ENCODE results near the gene SLC7A8.

SLC7A8 gene

GRCh38 chr14:23094666-23095195 lies 88.7 kb downstream of the SLC7A8 start, which contains the start of gene ACIN1:
TSS of gene ACIN1 (minus strand) at chr14:23095136. CDS start at chr14:23095112, 24 bp downstream.
- peak; percentile 46 to 66 (median 52) for DNase-seq (ENCODE audit: low read depth in 3 of 3)

GRCh38 chr14:23093991-23094665 lies 89.3 kb downstream of the SLC7A8 start:
- DNase-seq (ENCODE audit: low read depth in 3 of 3) = no peak

DNA sequence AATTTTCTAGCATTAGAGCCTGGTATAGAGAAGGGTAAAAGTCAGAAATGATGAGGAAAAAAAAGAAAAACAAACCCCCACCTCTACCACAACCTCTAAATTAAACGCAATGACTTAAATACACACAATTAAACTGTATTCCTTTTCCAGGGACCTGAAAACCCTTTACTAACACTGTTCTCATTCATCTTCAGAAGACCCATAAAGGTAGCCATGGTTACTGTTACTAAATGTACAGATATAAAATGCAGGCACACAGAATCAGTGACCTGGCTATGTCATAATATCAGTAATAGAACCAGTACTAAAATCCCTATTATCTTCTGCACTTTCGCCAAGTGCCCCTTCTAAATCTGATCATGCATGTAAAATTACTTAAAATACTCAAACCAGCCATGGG lies 89.9 kb downstream of the SLC7A8 start:
- DNase-seq (ENCODE audit: low read depth in 3 of 3) = no peak

DNA sequence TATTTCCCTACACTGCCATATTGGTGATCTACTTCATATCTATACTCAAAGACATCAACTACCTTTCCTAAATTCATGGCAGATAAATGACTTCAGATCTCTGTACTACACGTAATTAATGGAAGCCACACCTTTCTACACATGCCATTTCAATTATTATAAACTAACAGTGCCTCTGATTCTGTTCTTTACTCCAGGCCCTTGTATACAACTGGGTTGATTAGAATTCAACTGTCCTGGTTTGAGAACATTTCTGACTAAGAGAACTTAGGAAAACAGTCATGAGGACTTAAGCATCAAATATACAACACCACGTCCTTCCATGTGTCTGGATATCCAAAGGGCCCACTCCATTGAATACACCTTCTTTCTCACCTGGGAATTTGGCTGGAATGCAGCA lies 90.4 kb downstream of the SLC7A8 start:
- DNase-seq (ENCODE audit: low read depth in 3 of 3) = no peak

DNA sequence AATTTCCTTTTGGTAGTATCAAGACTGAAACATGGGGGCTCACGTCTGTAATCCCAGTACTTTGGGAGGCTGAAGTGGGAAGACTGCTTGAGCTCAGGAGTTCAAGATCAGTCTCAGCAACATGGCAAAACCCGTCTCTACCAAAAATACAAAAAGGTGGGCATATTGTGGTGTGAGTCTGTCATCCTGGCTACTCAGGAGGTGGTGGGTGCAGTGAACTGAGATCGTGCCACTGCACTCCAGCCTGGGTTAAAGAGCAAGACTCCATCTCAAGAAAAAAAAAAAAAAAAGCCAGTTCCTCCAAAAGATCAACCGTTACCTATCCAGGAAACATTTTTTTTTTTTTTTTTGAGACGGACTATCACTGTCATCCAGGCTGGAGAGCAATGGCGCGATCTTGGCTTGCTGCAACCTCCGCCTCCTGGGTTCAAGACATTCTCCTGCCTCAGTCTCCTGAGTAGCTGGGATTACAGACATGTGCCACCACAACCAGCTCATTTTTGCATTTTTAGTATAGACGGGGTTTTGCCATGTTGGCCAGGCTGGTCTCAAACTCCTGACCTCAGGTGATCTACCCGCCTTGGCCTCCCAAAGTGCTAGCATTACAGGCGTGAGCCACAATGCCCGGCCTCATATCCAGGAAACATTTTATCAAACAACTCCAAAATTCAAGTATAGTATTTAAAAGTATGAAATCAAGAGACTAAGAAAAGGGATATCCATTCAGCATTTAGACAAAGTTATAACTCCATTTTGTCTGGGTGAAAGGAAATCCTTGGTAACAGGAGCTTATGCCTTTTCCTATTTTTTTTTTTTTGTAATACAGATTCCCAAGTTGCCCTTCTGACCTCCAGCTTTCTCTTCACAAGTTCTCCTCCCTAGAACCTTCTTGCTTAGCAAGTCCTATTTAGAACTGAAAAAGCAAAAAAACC lies 91.9 kb downstream of the SLC7A8 start:
- no peak for DNase-seq (ENCODE audit: low read depth in 3 of 3)

DNA sequence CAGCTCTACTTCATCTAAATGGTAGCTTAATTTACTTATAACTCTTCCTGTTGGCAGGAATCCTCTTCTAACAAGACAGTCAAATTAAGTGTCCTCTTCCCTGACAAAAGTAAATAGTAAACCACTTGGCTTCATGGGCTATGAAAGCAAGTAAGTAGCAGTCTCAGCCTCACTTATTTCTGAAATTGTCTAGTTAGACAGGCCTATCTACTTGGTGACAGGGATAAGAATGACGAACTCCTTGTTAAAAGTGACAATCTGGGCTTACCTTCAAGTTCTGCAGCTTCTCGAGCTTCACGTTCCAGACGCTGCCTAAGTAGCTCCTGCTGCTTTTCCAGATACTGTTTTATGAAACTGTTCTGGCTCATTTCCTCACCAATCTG lies 93.2 kb downstream of the SLC7A8 start:
- no peak for DNase-seq (ENCODE audit: low read depth in 3 of 3)

GRCh38 chr14:23089498-23090253 lies 93.8 kb downstream of the SLC7A8 start:
- DNase-seq (ENCODE audit: low read depth in 3 of 3) = no peak

GRCh38 chr14:23086565-23086964 lies 96.9 kb downstream of the SLC7A8 start:
- DNase-seq (ENCODE audit: low read depth in 3 of 3) = no peak

- DNase-seq (ENCODE audit: low read depth in 3 of 3) = no peak
These were observed 98.0 kb downstream of the SLC7A8 start for GRCh38 chr14:23085458-23085857.

DNA sequence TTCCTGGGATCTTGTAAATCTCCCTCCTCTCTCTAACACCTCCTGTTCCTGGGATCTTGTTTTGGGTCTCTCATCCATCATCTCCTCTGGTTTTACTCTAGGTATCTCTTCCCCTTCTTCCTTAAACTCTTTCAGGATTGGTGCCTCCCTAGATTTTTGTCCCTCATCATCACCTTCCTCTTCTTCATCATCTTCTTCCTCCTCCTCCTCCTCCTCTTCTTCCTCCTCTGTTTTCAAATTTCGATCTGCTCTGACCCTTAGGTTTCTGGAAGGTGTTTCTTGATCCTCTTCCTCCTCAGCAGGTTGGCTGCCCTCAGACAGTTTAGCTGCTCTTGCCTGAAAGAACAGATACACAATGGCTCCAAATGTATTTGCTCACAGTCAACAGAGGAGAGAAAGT lies 103.0 kb downstream of the SLC7A8 start:
- DNase-seq (ENCODE audit: low read depth in 3 of 3) = no peak

GRCh38 chr14:23079716-23080115 lies 103.7 kb downstream of the SLC7A8 start:
- no peak for DNase-seq (ENCODE audit: low read depth in 3 of 3)

- DNase-seq (ENCODE audit: low read depth in 3 of 3) = no peak
These were observed 104.8 kb downstream of the SLC7A8 start for GRCh38 chr14:23078692-23079116.

DNA sequence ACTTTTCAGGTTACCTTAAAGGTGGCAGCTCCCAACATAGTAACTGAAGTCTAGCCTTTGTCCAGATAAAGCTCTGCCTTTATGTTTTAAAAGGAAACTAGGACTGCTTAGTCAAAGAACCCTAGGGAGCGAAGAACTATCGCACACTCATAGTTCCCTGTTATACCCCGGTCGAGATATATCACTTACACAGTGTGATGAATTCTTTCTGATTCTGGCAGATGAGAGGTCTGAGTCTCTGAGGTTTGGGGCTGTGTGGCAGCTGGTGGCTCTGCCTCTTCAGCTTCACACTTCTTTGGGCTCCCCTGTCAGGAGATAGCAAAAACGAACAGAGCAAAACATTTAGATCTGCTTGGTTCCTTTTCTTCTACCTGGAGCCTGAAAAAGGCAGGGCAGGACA lies 105.5 kb downstream of the SLC7A8 start:
- DNase-seq (ENCODE audit: low read depth in 3 of 3) = no peak

DNA sequence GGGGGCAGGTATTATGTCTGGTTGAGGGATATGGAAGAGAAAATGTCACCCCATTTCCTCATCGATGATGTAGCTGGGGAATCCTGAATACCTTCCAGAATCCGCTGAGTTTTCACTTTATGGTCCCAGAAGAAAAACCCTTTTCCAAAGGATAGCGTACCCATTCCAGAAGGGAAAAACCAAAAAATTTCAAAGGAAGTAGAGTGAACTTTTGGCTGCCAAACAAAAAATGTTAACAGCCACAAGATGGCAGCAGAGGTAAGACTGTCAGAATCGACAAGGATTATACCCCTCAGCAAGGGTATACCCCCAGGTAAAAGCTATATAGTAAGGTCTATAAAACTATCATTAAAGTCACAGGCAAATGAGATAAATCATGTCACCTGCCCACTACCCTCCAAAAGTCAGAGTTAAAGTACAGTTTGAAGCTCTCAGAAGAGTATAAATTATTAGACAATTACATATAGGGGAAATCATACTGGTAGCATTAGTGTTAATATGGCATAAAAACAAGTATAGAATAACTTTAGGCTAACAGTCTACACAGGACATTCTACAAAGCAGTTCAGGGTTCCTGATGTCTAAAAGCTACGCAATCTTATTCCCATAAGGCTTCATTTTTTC lies 106.6 kb downstream of the SLC7A8 start:
- no peak for DNase-seq (ENCODE audit: low read depth in 3 of 3)
